Measurements from ENCODE around the gene RBM12. TPM values are rescaled to one million over a fixed set of nuclear protein-coding genes. Genes with fewer than 3 reads are reported as not detected.
"Not testable (repeated sequence)": the region's sequence is repeated elsewhere in the genome, so short reads cannot be mapped to it uniquely, and the experiment has no call there.

Gene RBM12
- 39.6 and 78.5 TPM in 2 replicates for total RNA-seq (2014; rRNA removed; shearing (Covaris generic); ENCODE audit: low replicate concordance)

GRCh38 chr20:35664466-35665206, at the start of gene RBM12, which contains the start of gene CPNE1:
TSS of gene RBM12 (minus strand) at chr20:35664900. CDS start at chr20:35655322, 9,578 bp downstream.
TSS of gene CPNE1 (minus strand) at chr20:35664900. CDS start at chr20:35632923, 31,977 bp downstream.
- Histone ChIP-seq H2AFZ (ENCODE audit: low read length) (peak within 1 kb of the TSS; percentile 92), H4K20me1 (ENCODE audit: insufficient read depth, low read depth, low read length) (peaks cover 48% of the 10 kb centered on the region), H3K9me2 (replicated peaks; ENCODE audit: insufficient read depth, low read length) (no peaks in the 10 kb centered on the region), H3K4me3 (ENCODE audit: low read length) (peak within 1 kb of the TSS; percentile 96), H3K4me1 (ENCODE audit: low read length) (peaks cover 46% of the 10 kb centered on the region), H3K27me3 (ENCODE audit: low read length) (no peaks in the 10 kb centered on the region), H3K79me2 (ENCODE audit: low read length) (peaks cover 54% of the 10 kb centered on the region), H3K36me3 (ENCODE audit: insufficient read depth, low read length) (peaks cover 36% of the 10 kb centered on the region), H3K9ac (ENCODE audit: low read length) (peak within 1 kb of the TSS; percentile 93), H3K9me3 (ENCODE audit: low read length) (no peaks in the 10 kb centered on the region), H3K4me2 (ENCODE audit: low read depth, low read length, poor library complexity, severe bottlenecking) (peak within 1 kb of the TSS; percentile 96), H3K27ac (ENCODE audit: low read length) (peak within 1 kb of the TSS; percentile 83)
- DNase-seq = peak; percentile 97

- H3K27me3 ChIP-seq (ENCODE audit: low read length) = no peaks in the 10 kb centered on the region
- peaks cover 6% of the 10 kb centered on the region; the same call in 1 of the 2 replicates for H3K4me1 ChIP-seq (ENCODE audit: low read length)
- no peak overlapping the region for H2AFZ ChIP-seq (ENCODE audit: low read length)
- no peak overlapping the region for H3K27ac ChIP-seq (ENCODE audit: low read length)
- peaks cover 76% of the 10 kb centered on the region for H3K79me2 ChIP-seq (ENCODE audit: low read length)
- H3K9me2 ChIP-seq (replicated peaks; ENCODE audit: insufficient read depth, low read length) = no peaks in the 10 kb centered on the region
- H3K36me3 ChIP-seq (ENCODE audit: insufficient read depth, low read length) = peaks cover 85% of the 10 kb centered on the region
- no peak for DNase-seq
- H3K4me2 ChIP-seq (ENCODE audit: low read depth, low read length, poor library complexity, severe bottlenecking) = no peak overlapping the region
- H3K9me3 ChIP-seq (ENCODE audit: low read length) = no peaks in the 10 kb centered on the region
- peaks cover 50% of the 10 kb centered on the region for H4K20me1 ChIP-seq (ENCODE audit: insufficient read depth, low read depth, low read length)
- no peak overlapping the region for H3K4me3 ChIP-seq (ENCODE audit: low read length)
- H3K9ac ChIP-seq (ENCODE audit: low read length) = no peak overlapping the region
Measured at GRCh38 chr20:35714127-35714526, 49.4 kb upstream of the RBM12 start.

- not testable (repeated sequence) for H3K9ac ChIP-seq (ENCODE audit: low read length); H3K4me2 ChIP-seq (ENCODE audit: low read depth, low read length, poor library complexity, severe bottlenecking); H3K9me3 ChIP-seq (ENCODE audit: low read length); H3K27me3 ChIP-seq (ENCODE audit: low read length); H2AFZ ChIP-seq (ENCODE audit: low read length); H3K4me3 ChIP-seq (ENCODE audit: low read length); H3K27ac ChIP-seq (ENCODE audit: low read length); DNase-seq; H3K4me1 ChIP-seq (ENCODE audit: low read length); H3K9me2 ChIP-seq (replicated peaks; ENCODE audit: insufficient read depth, low read length)
- Histone ChIP-seq H4K20me1 (ENCODE audit: insufficient read depth, low read depth, low read length) (peaks cover 58% of the 10 kb centered on the region), H3K36me3 (ENCODE audit: insufficient read depth, low read length) (peaks cover 87% of the 10 kb centered on the region), H3K79me2 (ENCODE audit: low read length) (peaks cover 80% of the 10 kb centered on the region)
Measured at GRCh38 chr20:35713120-35713519, 48.4 kb upstream of the RBM12 start.

- Histone ChIP-seq H2AFZ (ENCODE audit: low read length) (no peak overlapping the region), H3K4me1 (ENCODE audit: low read length) (peaks cover 6% of the 10 kb centered on the region; the same call in 1 of the 2 replicates), H3K27me3 (ENCODE audit: low read length) (no peaks in the 10 kb centered on the region), H3K79me2 (ENCODE audit: low read length) (peaks cover 77% of the 10 kb centered on the region), H3K9me3 (ENCODE audit: low read length) (no peaks in the 10 kb centered on the region), H3K4me3 (ENCODE audit: low read length) (no peak overlapping the region), H3K4me2 (ENCODE audit: low read depth, low read length, poor library complexity, severe bottlenecking) (no peak overlapping the region), H3K9me2 (replicated peaks; ENCODE audit: insufficient read depth, low read length) (no peaks in the 10 kb centered on the region), H4K20me1 (ENCODE audit: insufficient read depth, low read depth, low read length) (peaks cover 55% of the 10 kb centered on the region), H3K9ac (ENCODE audit: low read length) (no peak overlapping the region), H3K36me3 (ENCODE audit: insufficient read depth, low read length) (peaks cover 88% of the 10 kb centered on the region), H3K27ac (ENCODE audit: low read length) (no peak overlapping the region)
- DNase-seq = no peak
Measured at GRCh38 chr20:35711588-35712209, 47.0 kb upstream of the RBM12 start.

- H3K4me2 ChIP-seq (ENCODE audit: low read depth, low read length, poor library complexity, severe bottlenecking) = no peak overlapping the region
- H3K27me3 ChIP-seq (ENCODE audit: low read length) = no peaks in the 10 kb centered on the region
- peaks cover 72% of the 10 kb centered on the region for H3K79me2 ChIP-seq (ENCODE audit: low read length)
- H3K9me2 ChIP-seq (replicated peaks; ENCODE audit: insufficient read depth, low read length) = no peaks in the 10 kb centered on the region
- H3K4me3 ChIP-seq (ENCODE audit: low read length) = no peak overlapping the region
- H3K9ac ChIP-seq (ENCODE audit: low read length) = no peak overlapping the region
- H4K20me1 ChIP-seq (ENCODE audit: insufficient read depth, low read depth, low read length) = peaks cover 55% of the 10 kb centered on the region
- no peaks in the 10 kb centered on the region for H3K9me3 ChIP-seq (ENCODE audit: low read length)
- H3K36me3 ChIP-seq (ENCODE audit: insufficient read depth, low read length) = peaks cover 87% of the 10 kb centered on the region
- no peak overlapping the region for H3K27ac ChIP-seq (ENCODE audit: low read length)
- H3K4me1 ChIP-seq (ENCODE audit: low read length) = peaks cover 6% of the 10 kb centered on the region; the same call in 1 of the 2 replicates
- no peak overlapping the region for H2AFZ ChIP-seq (ENCODE audit: low read length)
- no peak for DNase-seq
Measured at GRCh38 chr20:35710884-35711587, 46.3 kb upstream of the RBM12 start.

- H3K79me2 ChIP-seq (ENCODE audit: low read length) = peaks cover 64% of the 10 kb centered on the region
- H3K36me3 ChIP-seq (ENCODE audit: insufficient read depth, low read length) = peaks cover 88% of the 10 kb centered on the region
- H4K20me1 ChIP-seq (ENCODE audit: insufficient read depth, low read depth, low read length) = peaks cover 53% of the 10 kb centered on the region
- no peak overlapping the region for H3K9ac ChIP-seq (ENCODE audit: low read length)
- H3K4me1 ChIP-seq (ENCODE audit: low read length) = peaks cover 6% of the 10 kb centered on the region; the same call in 1 of the 2 replicates
- no peaks in the 10 kb centered on the region for H3K9me3 ChIP-seq (ENCODE audit: low read length)
- no peaks in the 10 kb centered on the region for H3K9me2 ChIP-seq (replicated peaks; ENCODE audit: insufficient read depth, low read length)
- DNase-seq = no peak
- H3K4me3 ChIP-seq (ENCODE audit: low read length) = no peak overlapping the region
- H3K4me2 ChIP-seq (ENCODE audit: low read depth, low read length, poor library complexity, severe bottlenecking) = no peak overlapping the region
- H3K27me3 ChIP-seq (ENCODE audit: low read length) = no peaks in the 10 kb centered on the region
- no peak overlapping the region; the same call in 1 of the 2 replicates for H3K27ac ChIP-seq (ENCODE audit: low read length)
- H2AFZ ChIP-seq (ENCODE audit: low read length) = no peak overlapping the region
Measured at GRCh38 chr20:35710039-35710438, 45.3 kb upstream of the RBM12 start.

- Histone ChIP-seq H3K9ac (ENCODE audit: low read length) (no peak overlapping the region), H3K27me3 (ENCODE audit: low read length) (no peaks in the 10 kb centered on the region), H3K9me3 (ENCODE audit: low read length) (no peaks in the 10 kb centered on the region), H3K4me2 (ENCODE audit: low read depth, low read length, poor library complexity, severe bottlenecking) (no peak overlapping the region), H3K36me3 (ENCODE audit: insufficient read depth, low read length) (peaks cover 89% of the 10 kb centered on the region), H3K79me2 (ENCODE audit: low read length) (peaks cover 58% of the 10 kb centered on the region), H3K9me2 (replicated peaks; ENCODE audit: insufficient read depth, low read length) (no peaks in the 10 kb centered on the region), H3K27ac (ENCODE audit: low read length) (no peak overlapping the region), H3K4me1 (ENCODE audit: low read length) (peaks cover 9% of the 10 kb centered on the region; the same call in 1 of the 2 replicates), H4K20me1 (ENCODE audit: insufficient read depth, low read depth, low read length) (peaks cover 52% of the 10 kb centered on the region), H2AFZ (ENCODE audit: low read length) (no peak overlapping the region), H3K4me3 (ENCODE audit: low read length) (no peak overlapping the region)
- DNase-seq = no peak
Measured at GRCh38 chr20:35709259-35709658, 44.6 kb upstream of the RBM12 start.

GRCh38 chr20:35708502-35708901, 43.8 kb upstream of the RBM12 start:
- Histone ChIP-seq H3K27ac (ENCODE audit: low read length) (no peak overlapping the region), H3K9ac (ENCODE audit: low read length) (no peak overlapping the region), H3K27me3 (ENCODE audit: low read length) (no peaks in the 10 kb centered on the region), H2AFZ (ENCODE audit: low read length) (no peak overlapping the region), H3K9me2 (replicated peaks; ENCODE audit: insufficient read depth, low read length) (no peaks in the 10 kb centered on the region), H3K79me2 (ENCODE audit: low read length) (peaks cover 51% of the 10 kb centered on the region), H4K20me1 (ENCODE audit: insufficient read depth, low read depth, low read length) (peaks cover 45% of the 10 kb centered on the region), H3K4me2 (ENCODE audit: low read depth, low read length, poor library complexity, severe bottlenecking) (no peak overlapping the region), H3K36me3 (ENCODE audit: insufficient read depth, low read length) (peaks cover 88% of the 10 kb centered on the region), H3K4me1 (ENCODE audit: low read length) (peaks cover 9% of the 10 kb centered on the region; the same call in 1 of the 2 replicates), H3K4me3 (ENCODE audit: low read length) (no peak overlapping the region), H3K9me3 (ENCODE audit: low read length) (no peaks in the 10 kb centered on the region)
- no peak for DNase-seq
